ENCODE data around the gene PPP1R27.
A peak's percentile ranks its signal among the peaks of the same experiment; 100 is the strongest.
"Not testable (repeated sequence)": the region's sequence is repeated elsewhere in the genome, so short reads cannot be mapped to it uniquely, and the experiment has no call there.

Gene PPP1R27

GRCh38 chr17:81840826-81841778 is 6.3 kb upstream of the PPP1R27 start:
- no peak for DNase-seq (ENCODE audit: low spot score)

GRCh38 chr17:81840059-81840458 is 5.2 kb upstream of the PPP1R27 start:
- not testable (repeated sequence) for DNase-seq (ENCODE audit: low spot score)

GRCh38 chr17:81839301-81839700 is 4.5 kb upstream of the PPP1R27 start:
- DNase-seq (ENCODE audit: low spot score) = no peak

- DNase-seq (ENCODE audit: low spot score) = no peak
Observed at GRCh38 chr17:81838753-81839255, 4.0 kb upstream of the PPP1R27 start.

GRCh38 chr17:81837641-81838040 is 2.8 kb upstream of the PPP1R27 start:
- DNase-seq (ENCODE audit: low spot score) = no peak

GRCh38 chr17:81833921-81834830 is 674 bp downstream of the PPP1R27 start:
- no peak for DNase-seq (ENCODE audit: low spot score)

- DNase-seq (ENCODE audit: low spot score) = peak; percentile 94
Observed at GRCh38 chr17:81833160-81833920, 1.5 kb downstream of the PPP1R27 start, which contains the start of gene MCRIP1. TSS of gene MCRIP1 (minus strand) at chr17:81833291. CDS start at chr17:81824506, 8,785 bp downstream.

- peak; percentile 64 for DNase-seq (ENCODE audit: low spot score)
Observed at GRCh38 chr17:81832608-81833159, 2.2 kb downstream of the PPP1R27 start.

GRCh38 chr17:81831957-81832607 is 2.8 kb downstream of the PPP1R27 start:
- peak; percentile 87 for DNase-seq (ENCODE audit: low spot score)

- DNase-seq (ENCODE audit: low spot score) = no peak
Observed at GRCh38 chr17:81831563-81831956, 3.3 kb downstream of the PPP1R27 start.

GRCh38 chr17:81829858-81830257 is 5.0 kb downstream of the PPP1R27 start:
- no peak for DNase-seq (ENCODE audit: low spot score)

- no peak for DNase-seq (ENCODE audit: low spot score)
Observed at GRCh38 chr17:81828656-81829055, 6.2 kb downstream of the PPP1R27 start.

GRCh38 chr17:81825841-81826466 is 8.9 kb downstream of the PPP1R27 start:
- DNase-seq (ENCODE audit: low spot score) = no peak

GRCh38 chr17:81824595-81824994 is 10.3 kb downstream of the PPP1R27 start:
- no peak for DNase-seq (ENCODE audit: low spot score)

GRCh38 chr17:81823820-81824550 is 10.9 kb downstream of the PPP1R27 start:
- no peak for DNase-seq (ENCODE audit: low spot score)

- DNase-seq (ENCODE audit: low spot score) = no peak
Observed at GRCh38 chr17:81822996-81823819, 11.6 kb downstream of the PPP1R27 start.

- no peak for DNase-seq (ENCODE audit: low spot score)
Observed at GRCh38 chr17:81822312-81822637, 12.6 kb downstream of the PPP1R27 start.

GRCh38 chr17:81821603-81822311 is 13.1 kb downstream of the PPP1R27 start:
- no peak for DNase-seq (ENCODE audit: low spot score)
